ENCODE measurements around the gene ATXN10. TPM values are rescaled to one million over a fixed set of nuclear protein-coding genes. Genes with fewer than 3 reads are reported as not detected.

The ATXN10 gene
- total and polyA plus RNA-seq, 2 of the 13 experiments (the other 11 are each of a cell fraction or from before 2014, with no cell fraction given): 60.1 to 194 TPM

GRCh38 chr22:45671783-45672563, at the start of gene ATXN10 (continued):
- TF ChIP-seq ZNF841 (CRISPR knock-in tag; IDR thresholded peaks at IDR 0.05; ENCODE audit: borderline replicate concordance) (peak; percentile 35; the same call in 1 of the 2 replicates), SUZ12 (IDR thresholded peaks at IDR 0.05; ENCODE audit: low read depth, low read length) (no peak), ZNF850 (CRISPR knock-in tag; conservative IDR thresholded peaks at IDR 0.05) (no peak), SAP130 (CRISPR knock-in tag; IDR thresholded peaks at IDR 0.05; ENCODE audit: low read depth) (peak; percentile 82), TIGD3 (CRISPR knock-in tag; IDR thresholded peaks at IDR 0.05; ENCODE audit: borderline replicate concordance) (no peak), ZNF543 (CRISPR knock-in tag; IDR thresholded peaks at IDR 0.05) (no peak; the same call in 1 of the 2 replicates), CHCHD3 (CRISPR knock-in tag; IDR thresholded peaks at IDR 0.05) (no peak), ONECUT2 (CRISPR knock-in tag; IDR thresholded peaks at IDR 0.05) (no peak), ATF6 (CRISPR knock-in tag; conservative IDR thresholded peaks at IDR 0.05) (no peak), KLF13 (CRISPR knock-in tag; IDR thresholded peaks at IDR 0.05) (no peak), POLR2G (IDR thresholded peaks at IDR 0.05; ENCODE audit: low read depth, low read length) (peak; percentile 85), CREB3 (CRISPR knock-in tag; IDR thresholded peaks at IDR 0.05) (no peak), TAF1 (CRISPR knock-in tag; IDR thresholded peaks at IDR 0.05) (peak; percentile 76), ZNF597 (CRISPR knock-in tag; IDR thresholded peaks at IDR 0.05) (no peak), PHF21A (CRISPR knock-in tag; IDR thresholded peaks at IDR 0.05) (no peak), ZNF720 (CRISPR knock-in tag; IDR thresholded peaks at IDR 0.05) (no peak), GATA4 (IDR thresholded peaks at IDR 0.05; ENCODE audit: borderline replicate concordance, low read depth) (no peak), ZFX (CRISPR knock-in tag; IDR thresholded peaks at IDR 0.05; ENCODE audit: low read depth) (peak; percentile 90), ZNF12 (CRISPR knock-in tag; IDR thresholded peaks at IDR 0.05) (no peak), LCORL (IDR thresholded peaks at IDR 0.05) (no peak), LCORL (CRISPR knock-in tag; IDR thresholded peaks at IDR 0.05) (no peak)
- TF ChIP-seq, protein P1, sequence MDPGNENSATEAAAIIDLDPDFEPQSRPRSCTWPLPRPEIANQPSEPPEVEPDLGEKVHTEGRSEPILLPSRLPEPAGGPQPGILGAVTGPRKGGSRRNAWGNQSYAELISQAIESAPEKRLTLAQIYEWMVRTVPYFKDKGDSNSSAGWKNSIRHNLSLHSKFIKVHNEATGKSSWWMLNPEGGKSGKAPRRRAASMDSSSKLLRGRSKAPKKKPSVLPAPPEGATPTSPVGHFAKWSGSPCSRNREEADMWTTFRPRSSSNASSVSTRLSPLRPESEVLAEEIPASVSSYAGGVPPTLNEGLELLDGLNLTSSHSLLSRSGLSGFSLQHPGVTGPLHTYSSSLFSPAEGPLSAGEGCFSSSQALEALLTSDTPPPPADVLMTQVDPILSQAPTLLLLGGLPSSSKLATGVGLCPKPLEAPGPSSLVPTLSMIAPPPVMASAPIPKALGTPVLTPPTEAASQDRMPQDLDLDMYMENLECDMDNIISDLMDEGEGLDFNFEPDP (CRISPR knock-in tag; conservative IDR thresholded peaks at IDR 0.05): no peak

All from HepG2 (cell line).